Endodermal cell (in vitro differentiated cells): ENCODE measurements around the gene NDUFA7. TPM values are rescaled to one million over a fixed set of nuclear protein-coding genes. Genes with fewer than 3 reads are reported as not detected.
"Not testable (repeated sequence)": the region's sequence is repeated elsewhere in the genome, so short reads cannot be mapped to it uniquely, and the experiment has no call there.

Experiments
- DNase-seq: peaks from one replicate; pipeline ENCODE4 v3.0.0-alpha.2; 2017
- H3K27ac ChIP-seq: 2 replicates; pipeline ENCODE4 v1.5.1; 2013; ENCODE audit warnings: mild to moderate bottlenecking, low read depth, low read length, moderate library complexity
- H3K27me3 ChIP-seq: 2 replicates; pipeline ENCODE4 v1.6.1; 2013; ENCODE audit warnings: mild to moderate bottlenecking, low read length, moderate library complexity; ENCODE audit not compliant: insufficient read depth, control insufficient read depth, poor library complexity, severe bottlenecking
- H3K36me3 ChIP-seq: 2 replicates; pipeline ENCODE4 v1.7.0; 2013; ENCODE audit warnings: mild to moderate bottlenecking, low read length, moderate library complexity; ENCODE audit not compliant: control insufficient read depth, insufficient read depth
- H3K4me1 ChIP-seq: one replicate; pipeline ENCODE4 v1.7.0; 2013; ENCODE audit warnings: low read length; ENCODE audit not compliant: control insufficient read depth, insufficient read depth
- H3K4me3 ChIP-seq: 2 replicates; pipeline ENCODE4 v1.5.1; 2013; ENCODE audit warnings: mild to moderate bottlenecking, low read length, moderate library complexity
- H3K9ac ChIP-seq: 2 replicates; pipeline ENCODE4 v1.6.1; 2013; ENCODE audit warnings: mild to moderate bottlenecking, low read length, moderate library complexity; ENCODE audit not compliant: poor library complexity, severe bottlenecking; ENCODE audit errors: extremely low read depth
- H3K9me3 ChIP-seq: 2 replicates; pipeline ENCODE4 v1.6.1; 2013; ENCODE audit warnings: mild to moderate bottlenecking, low read length, moderate library complexity; ENCODE audit not compliant: control insufficient read depth
- H3K27ac Mint-ChIP-seq: 2 replicates; pipeline ENCODE4 v1.8.0; 2020; ENCODE audit warnings: mixed read lengths
- H3K27me3 Mint-ChIP-seq: 2 replicates; pipeline ENCODE4 v1.8.0; 2021; ENCODE audit warnings: mild to moderate bottlenecking, mixed read lengths; ENCODE audit not compliant: insufficient read depth
- H3K36me3 Mint-ChIP-seq: 2 replicates; pipeline ENCODE4 v1.8.0; 2020; ENCODE audit warnings: low read depth, mixed read lengths
- H3K4me1 Mint-ChIP-seq: 2 replicates; pipeline ENCODE4 v1.8.0; 2020; ENCODE audit warnings: mixed read lengths
- H3K4me3 Mint-ChIP-seq: 2 replicates; pipeline ENCODE4 v1.8.0; 2020; ENCODE audit warnings: mild to moderate bottlenecking, moderate library complexity, mixed read lengths
- H3K9me3 Mint-ChIP-seq: 2 replicates; pipeline ENCODE4 v1.8.0; 2020; ENCODE audit warnings: mild to moderate bottlenecking, mixed read lengths
- CTCF ChIP-seq: fragments of 200-600 bp; sonication (generic); conservative IDR thresholded peaks from 2 replicates; pipeline ENCODE4 v1.5.0; 2021; ENCODE audit warnings: antibody characterized with exemption, mild to moderate bottlenecking
- WGBS, 2 experiments: methylation state at CpG; one replicate each; pipeline versions ENCODE4 v1.1.5 to v1.1.7; 2013; ENCODE audit warnings: missing lambda C conversion rate in 2 of 2, mixed read lengths in 1 of 2; ENCODE audit not compliant: insufficient coverage in 1 of 2, insufficient read length in 1 of 2; 5-methylcytosine and 5-hydroxymethylcytosine counted together
- total RNA-seq, 2 donors: library from RNA; stranded (reverse); fragmentation: NEBNext Ultra II Directional in 1 of 2; extraction: Animal tissue kit (Norgen Biotek cat#: 25700) in 1 of 2; gene quantifications; 2 replicates in 1 of 2; 3 replicates in 1 of 2; pipeline ENCODE4 v1.2.1, GENCODE V29; 2021

The NDUFA7 gene
- total RNA-seq, 2 donors from 2014 or later = 75.7 to 86.2 TPM

- peaks cover 6% of the 10 kb centered on the region for H3K4me1 ChIP-seq
- no peak overlapping the region for H3K4me3 ChIP-seq
- H3K4me3 Mint-ChIP-seq = no peak overlapping the region
- no peak for DNase-seq
- 89 to 92% methylated on average over 10 to 14 of the region's 14 CpGs for WGBS, 2 experiments
- H3K27ac Mint-ChIP-seq = peak overlapping the region; percentile 98
- no peaks in the 10 kb centered on the region for H3K9me3 ChIP-seq
- peaks cover 30% of the 10 kb centered on the region for H3K4me1 Mint-ChIP-seq
- peak overlapping the region; percentile 81 for H3K9ac ChIP-seq
- no peaks in the 10 kb centered on the region for H3K27me3 Mint-ChIP-seq
- no peak for TF ChIP-seq CTCF
- peaks cover 38% of the 10 kb centered on the region for H3K36me3 Mint-ChIP-seq
- H3K36me3 ChIP-seq = peaks cover 18% of the 10 kb centered on the region
- H3K9me3 Mint-ChIP-seq = no peaks in the 10 kb centered on the region
- H3K27me3 ChIP-seq = no peaks in the 10 kb centered on the region
- H3K27ac ChIP-seq = no peak overlapping the region
Observed at GRCh38 chr19:8316351-8317125, 4.6 kb downstream of the NDUFA7 start.

- Histone ChIP-seq H3K9ac (peak overlapping the region; percentile 81), H3K36me3 (peaks cover 29% of the 10 kb centered on the region), H3K27ac (peak overlapping the region; percentile 80)
- H3K4me3 ChIP-seq, H3K27me3 ChIP-seq, H3K9me3 Mint-ChIP-seq, H3K9me3 ChIP-seq, H3K4me1 ChIP-seq, H3K27me3 Mint-ChIP-seq: not testable (repeated sequence)
- Mint-ChIP-seq H3K27ac (peak overlapping the region; percentile 98), H3K4me3 (peak overlapping the region; percentile 30), H3K4me1 (peaks cover 29% of the 10 kb centered on the region), H3K36me3 (peaks cover 51% of the 10 kb centered on the region)
- peak; percentile 88 for DNase-seq
- 53 to 85% methylated on average over 5 to 11 of the region's 11 CpGs for WGBS, 2 experiments
Observed at GRCh38 chr19:8314981-8315640, 6.1 kb downstream of the NDUFA7 start.

- Mint-ChIP-seq H3K27me3 (peaks cover 2% of the 10 kb centered on the region), H3K4me3 (no peak overlapping the region), H3K4me1 (peaks cover 30% of the 10 kb centered on the region), H3K36me3 (peaks cover 51% of the 10 kb centered on the region), H3K9me3 (no peaks in the 10 kb centered on the region), H3K27ac (no peak overlapping the region)
- H3K4me3 ChIP-seq = no peak overlapping the region
- no peak for TF ChIP-seq CTCF
- H3K27me3 ChIP-seq = no peaks in the 10 kb centered on the region
- no peak overlapping the region for H3K27ac ChIP-seq
- peaks cover 36% of the 10 kb centered on the region for H3K36me3 ChIP-seq
- no peak overlapping the region for H3K9ac ChIP-seq
- WGBS, 2 experiments = 90 to 91% methylated on average over 11 to 15 of the region's 16 CpGs
- DNase-seq = no peak
- peaks cover 3% of the 10 kb centered on the region for H3K4me1 ChIP-seq
- no peaks in the 10 kb centered on the region for H3K9me3 ChIP-seq
Observed at GRCh38 chr19:8311461-8312260, 9.5 kb downstream of the NDUFA7 start.
